ENCODE measurements around the gene KIT.

KIT gene

DNA sequence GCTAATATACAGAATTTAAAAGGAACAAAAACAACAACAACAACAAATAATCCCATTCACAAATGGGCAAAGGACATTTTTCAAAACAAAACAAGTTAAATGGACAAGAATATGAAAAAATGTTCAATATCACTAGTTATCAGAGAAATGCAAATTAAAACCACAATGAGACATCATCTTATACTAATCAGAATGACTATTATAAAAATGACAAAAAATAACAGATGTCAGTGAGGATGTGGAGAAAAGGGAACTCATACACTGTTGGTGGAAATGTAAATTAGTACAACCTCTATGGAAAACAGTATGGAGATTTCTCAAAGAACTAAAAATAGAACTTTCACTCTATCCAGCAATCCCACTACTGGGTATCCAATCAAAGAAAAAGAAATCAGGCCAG lies 92.6 kb downstream of the KIT start:
- DNase-seq: no peak

DNA sequence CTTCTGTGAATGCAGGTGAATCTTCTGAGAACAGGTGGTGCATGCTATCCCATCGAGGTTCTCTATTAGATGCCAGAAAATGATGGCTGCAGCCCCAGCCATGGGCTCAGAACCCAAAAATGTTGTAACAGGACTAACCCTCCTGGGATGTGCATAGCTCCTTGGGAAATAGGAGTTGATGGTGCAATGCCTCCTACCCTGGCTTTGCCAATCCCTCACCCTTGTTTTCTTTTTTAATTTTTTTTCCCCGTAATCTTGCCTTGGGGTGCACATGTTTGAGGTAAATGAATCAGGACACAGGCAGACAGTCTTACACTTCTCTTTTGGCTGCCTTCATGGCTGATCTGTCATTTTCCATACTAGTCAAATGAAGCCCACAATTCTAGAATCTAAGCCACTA lies 96.6 kb downstream of the KIT start:
- no peak for DNase-seq

DNA sequence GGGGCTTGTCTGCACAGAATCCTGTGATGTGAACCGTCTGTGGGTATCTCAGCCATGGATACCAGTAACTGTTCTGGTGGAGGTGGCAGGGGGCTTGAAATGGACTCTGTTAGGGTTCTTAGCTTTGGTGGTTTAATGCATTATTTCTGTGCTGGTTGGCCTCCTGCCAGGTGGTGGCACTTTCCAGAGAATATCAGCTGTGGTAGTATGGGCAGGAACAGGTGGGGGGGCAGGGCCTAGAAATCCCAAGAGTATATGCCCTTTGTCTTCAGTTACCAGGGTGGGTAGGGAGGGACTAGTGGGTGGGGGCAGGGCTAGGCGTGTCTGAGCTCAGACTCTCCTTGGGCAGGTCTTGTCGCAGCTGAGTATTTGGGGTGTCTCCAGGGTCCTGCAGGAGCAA lies 106.7 kb downstream of the KIT start:
- no peak for DNase-seq

DNA sequence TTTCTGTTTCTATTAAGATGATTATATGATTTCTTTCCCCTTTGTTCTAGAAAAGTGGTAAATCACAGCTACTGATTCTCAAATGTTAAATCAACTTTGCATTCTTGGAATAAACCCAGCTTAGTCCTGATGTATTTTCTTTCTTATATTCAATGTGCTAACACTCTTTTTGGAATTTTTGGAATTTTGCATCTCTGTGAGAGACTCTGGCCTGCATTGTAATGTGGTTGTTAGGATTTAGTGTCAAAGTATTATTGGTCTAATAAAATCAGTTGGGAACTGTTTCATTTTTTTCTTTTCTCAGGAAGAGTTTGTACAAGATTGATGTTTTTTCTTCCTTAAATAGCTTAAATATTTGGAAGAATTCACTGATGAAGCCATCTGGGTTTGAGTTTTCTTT lies 109.6 kb downstream of the KIT start:
- DNase-seq: no peak

DNA sequence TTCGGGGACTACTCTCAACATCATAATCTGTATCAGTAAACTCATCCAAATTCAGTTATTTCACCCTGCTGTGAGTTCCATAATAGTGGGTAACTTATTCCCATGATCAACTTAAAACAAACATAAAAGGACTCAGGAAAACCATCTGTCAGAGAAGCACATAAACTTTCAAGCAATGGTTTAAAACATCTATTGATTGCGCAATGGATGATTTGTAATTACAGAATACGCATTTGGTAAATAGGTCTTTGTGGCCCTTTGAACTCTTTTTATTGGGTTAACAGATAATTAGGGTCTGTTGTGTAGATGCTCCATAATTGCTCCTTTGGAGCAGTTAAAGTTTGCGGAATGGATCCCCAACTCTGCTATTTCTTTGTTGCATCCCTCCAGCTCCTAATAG lies 115.3 kb downstream of the KIT start:
- DNase-seq: no peak

DNA sequence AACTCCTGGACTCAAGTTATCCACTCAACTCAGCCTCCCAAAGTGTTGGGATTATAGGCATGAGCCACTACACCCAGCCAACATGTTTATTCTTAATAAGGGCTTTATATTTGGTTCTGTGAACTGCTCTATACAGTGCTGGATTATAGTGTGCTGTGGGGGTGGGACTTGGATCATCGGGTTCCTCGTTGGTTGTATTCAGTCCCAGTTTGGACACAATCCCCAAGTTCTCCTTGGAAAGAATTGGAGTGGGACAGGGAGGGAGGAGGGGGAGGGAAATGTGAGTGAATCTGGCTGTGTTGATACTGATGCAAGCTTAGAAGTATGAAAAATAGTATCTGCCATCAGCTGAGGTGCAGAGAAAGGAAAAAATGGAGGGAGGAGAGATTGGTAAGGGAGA lies 121.3 kb downstream of the KIT start:
- DNase-seq: no peak

DNA sequence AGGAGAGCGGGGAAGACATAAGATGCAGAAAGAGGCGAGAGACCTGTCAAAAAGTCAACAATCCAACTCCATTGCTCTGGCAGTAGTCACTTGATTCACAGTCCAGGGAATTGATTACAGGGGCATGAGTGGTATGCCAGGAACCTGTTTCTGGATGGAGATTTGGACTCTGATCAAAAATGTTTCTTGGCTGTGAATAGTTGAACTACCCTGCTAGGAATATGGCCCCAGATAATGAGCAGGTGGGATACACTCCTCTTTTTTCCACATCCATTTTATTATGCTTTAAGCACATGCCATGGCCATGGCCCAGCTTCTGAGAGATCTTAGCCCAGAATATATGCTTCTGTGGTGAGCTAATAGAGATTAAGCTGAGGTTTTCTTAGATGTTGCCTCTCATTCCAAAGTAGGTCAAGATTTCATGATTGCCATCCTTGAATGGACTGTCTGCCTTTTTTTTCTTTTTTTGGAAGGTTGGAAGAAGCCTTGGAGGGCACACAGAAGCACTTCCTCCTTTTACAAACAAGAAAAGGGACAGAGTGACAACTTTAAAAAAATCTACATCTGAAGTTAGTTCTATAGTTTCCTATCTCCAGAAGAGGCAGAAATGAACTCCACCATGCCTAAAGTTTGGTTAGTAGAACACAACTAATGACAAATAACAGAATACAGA lies 121.9 kb downstream of the KIT start:
- DNase-seq: no peak

DNA sequence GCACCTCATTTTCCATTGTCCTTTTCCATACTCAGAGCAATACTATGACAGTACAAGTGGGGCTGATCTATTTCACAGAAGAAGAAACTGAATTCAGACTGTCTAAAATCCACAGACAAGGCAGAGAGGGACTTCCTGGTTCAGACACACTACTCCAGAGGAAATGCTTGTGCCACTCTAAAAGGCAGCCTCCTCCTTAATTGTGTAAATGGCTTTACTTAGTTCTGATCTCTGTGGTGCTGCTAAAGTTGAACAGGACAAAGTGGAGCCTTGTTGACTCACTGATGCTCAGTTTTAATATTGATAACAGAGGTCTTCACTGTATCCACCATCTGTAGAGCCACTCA lies 122.4 kb downstream of the KIT start:
- no peak for DNase-seq

DNA sequence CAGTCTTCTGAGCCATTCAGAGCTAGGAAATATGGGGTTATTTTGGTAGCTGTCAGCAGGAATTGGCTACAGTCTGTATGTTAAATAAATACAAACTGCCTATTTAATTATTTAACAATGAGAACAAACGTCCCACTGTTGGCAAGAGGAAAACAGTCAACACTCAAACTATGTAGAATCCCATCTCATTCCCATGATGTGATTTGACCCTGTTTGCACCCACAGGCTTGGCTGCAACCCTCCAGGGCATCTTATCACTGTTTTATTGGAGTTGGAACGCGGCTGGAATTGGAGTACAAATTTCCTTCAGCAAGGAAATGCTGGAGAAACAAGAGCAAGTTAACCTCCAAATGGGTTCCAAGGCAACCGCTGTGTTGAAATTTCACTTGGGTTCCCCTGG lies 124.0 kb downstream of the KIT start:
- no peak for DNase-seq

DNA sequence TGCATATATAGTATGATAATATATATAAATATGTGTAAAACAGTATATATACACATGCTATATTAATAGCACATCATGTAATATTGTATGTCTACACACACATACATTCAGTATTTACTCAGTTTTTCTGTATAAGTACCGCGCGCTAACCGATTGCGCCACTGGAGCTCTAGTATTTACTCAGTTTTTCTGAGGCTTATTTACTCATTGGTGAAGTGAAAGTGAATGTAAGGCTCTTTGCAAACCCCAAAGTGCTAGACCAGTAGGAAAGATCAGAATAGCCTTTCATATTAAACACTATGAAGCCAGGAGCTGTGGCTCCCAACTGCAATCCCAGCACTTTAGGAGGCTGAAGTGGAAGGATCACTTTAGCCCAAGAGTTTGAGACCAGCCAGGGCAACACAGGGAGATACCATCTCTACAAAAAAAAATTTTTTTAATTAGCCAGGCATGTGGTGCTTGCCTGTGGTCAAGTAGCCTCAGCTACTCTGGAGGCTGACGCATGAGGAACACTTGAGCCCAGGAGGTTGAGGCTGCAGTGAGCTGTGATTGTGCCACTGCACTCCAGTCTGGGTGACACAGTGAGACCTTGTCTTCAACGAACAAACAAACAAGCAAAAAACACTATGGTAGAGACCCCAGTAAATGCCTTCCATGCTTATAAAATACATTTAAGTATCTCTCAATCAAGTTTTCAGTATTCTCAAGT lies 125.8 kb downstream of the KIT start:
- no peak for DNase-seq

DNA sequence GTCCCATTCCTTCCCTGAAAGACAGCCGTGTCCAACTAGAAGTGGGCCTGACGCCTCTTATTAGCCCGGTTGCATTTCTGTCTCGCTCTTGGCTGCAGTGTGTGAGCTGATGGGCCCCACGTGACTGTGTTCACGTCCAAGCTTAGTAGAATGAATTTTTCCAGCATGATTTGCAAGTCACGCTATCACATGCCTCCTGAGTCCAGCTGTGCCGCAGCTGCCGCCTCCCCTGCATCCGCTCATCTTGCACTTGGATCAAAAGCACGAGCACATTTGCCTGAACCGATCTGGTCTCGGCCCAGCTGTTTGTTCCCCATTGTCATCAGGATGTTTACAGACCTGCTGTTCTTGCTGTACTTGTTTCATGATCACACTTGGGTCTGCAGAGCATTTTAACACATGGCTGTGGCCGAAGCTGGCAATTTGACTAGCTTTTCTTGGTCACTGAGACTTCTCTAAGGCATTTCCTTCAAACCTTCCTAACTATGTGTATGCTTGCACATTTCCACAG lies 126.5 kb downstream of the KIT start:
- DNase-seq: no peak

All from NCI-H1417 treated with DMSO at 0.1 percent for 48 hours (cell line).